ENCODE data around the gene EFNA4.

- TF ChIP-seq YY1 (IDR thresholded peaks at IDR 0.05) (no peak), CTCF (IDR thresholded peaks at IDR 0.05; ENCODE audit: low read depth, low read length, missing input control) (no peak), EGR1 (IDR thresholded peaks at IDR 0.05; ENCODE audit: low read depth in 2 of 2) (no peak), HNF4A (conservative IDR thresholded peaks at IDR 0.05) (no peak), TAF1 (conservative IDR thresholded peaks at IDR 0.05) (no peak), RAD21 (IDR thresholded peaks at IDR 0.05) (no peak), NR2F2 (IDR thresholded peaks at IDR 0.05) (no peak), JUND (IDR thresholded peaks at IDR 0.05) (no peak), SP1 (IDR thresholded peaks at IDR 0.05) (no peak)
- TF ChIP-seq, protein P1, sequence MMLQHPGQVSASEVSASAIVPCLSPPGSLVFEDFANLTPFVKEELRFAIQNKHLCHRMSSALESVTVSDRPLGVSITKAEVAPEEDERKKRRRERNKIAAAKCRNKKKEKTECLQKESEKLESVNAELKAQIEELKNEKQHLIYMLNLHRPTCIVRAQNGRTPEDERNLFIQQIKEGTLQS (IDR thresholded peaks at IDR 0.05), result no peak
These were observed 45.6 kb upstream of the EFNA4 start for GRCh38 chr1:155017946-155018316.

All from liver (tissue), 3 donors.